Measurements from ENCODE around the gene OVOL2. TPM values are rescaled to one million over a fixed set of nuclear protein-coding genes. Genes with fewer than 3 reads are reported as not detected.

OVOL2 gene
- total and polyA plus RNA-seq, 10 of the 15 experiments (the other 5 are each of a cell fraction or from before 2014, with no cell fraction given): not detected

- 0% methylated on average over 5 of the region's 5 CpGs for WGBS (ENCODE audit: insufficient coverage, insufficient replicate concordance, low lambda C conversion rate, missing lambda C conversion rate)
- no peak for ATAC-seq
- in situ Hi-C loops (cut with MboI): no loop called here
- BruUV-seq (replicated peaks): no TSS peak
- Histone ChIP-seq H3K4me2 (ENCODE audit: control insufficient read depth, insufficient read depth) (no peak overlapping the region), H4K20me1 (ENCODE audit: control insufficient read depth, insufficient read depth) (no peaks in the 10 kb centered on the region), H3K36me3 (ENCODE audit: control insufficient read depth in 2 of 2, insufficient read depth in 2 of 2, low read length in 1 of 2) (no peaks in the 10 kb centered on the region), H3K4me3 (no peak overlapping the region), H3K9ac (ENCODE audit: control insufficient read depth, insufficient read depth, low read length) (no peak overlapping the region), H3K27ac (ENCODE audit: control insufficient read depth, insufficient read depth) (no peak overlapping the region), H3K9me3 (replicated peaks; ENCODE audit: control insufficient read depth, insufficient read depth, low read length) (no peaks in the 10 kb centered on the region), H3K4me1 (ENCODE audit: control insufficient read depth, insufficient read depth, low read length) (no peaks in the 10 kb centered on the region), H2AFZ (ENCODE audit: control insufficient read depth, low read depth, low read length) (no peak overlapping the region), H3K27me3 (replicated peaks in 1 of 2; ENCODE audit: control insufficient read depth in 2 of 2, insufficient read depth in 2 of 2, low read length in 1 of 2) (peaks cover 0 to 1% of the 10 kb centered on the region in 2 experiments; a peak in 2 of 4 replicates), H3K79me2 (ENCODE audit: control insufficient read depth, insufficient read depth, low read length) (no peaks in the 10 kb centered on the region)
- no peak for DNase-seq (ENCODE audit: low read depth, low spot score)
- SMC1A ChIA-PET (ENCODE audit: uncharacterized antibody, unreplicated experiment): no interaction called here
- CTCF ChIA-PET: no interaction called here
- no peak for FAIRE-seq
- RAD21 ChIA-PET (ENCODE audit: unreplicated experiment): no interaction called here
- TF ChIP-seq CHD2 (IDR thresholded peaks at IDR 0.05; ENCODE audit: borderline replicate concordance, low read depth, low read length) (no peak), YBX1 (IDR thresholded peaks at IDR 0.05) (no peak), SRF (IDR thresholded peaks at IDR 0.05; ENCODE audit: low read depth in 2 of 2, low read length in 2 of 2) (no peak), CREM (IDR thresholded peaks at IDR 0.05; ENCODE audit: low read depth) (no peak), E4F1 (IDR thresholded peaks at IDR 0.05; ENCODE audit: borderline replicate concordance, partially characterized antibody) (no peak), POU2F2 (IDR thresholded peaks at IDR 0.05; ENCODE audit: borderline replicate concordance, low read depth, low read length) (no peak), ATF2 (IDR thresholded peaks at IDR 0.05; ENCODE audit: low read length) (no peak), IKZF2 (IDR thresholded peaks at IDR 0.05) (no peak), MYC (IDR thresholded peaks at IDR 0.05; ENCODE audit: insufficient read depth, insufficient read length, insufficient replicate concordance, low read length, severe bottlenecking) (no peak), CEBPZ (IDR thresholded peaks at IDR 0.05; ENCODE audit: low read depth, low read length) (no peak), BCL11A (IDR thresholded peaks at IDR 0.05; ENCODE audit: low read depth, low read length) (no peak), TBL1XR1 (IDR thresholded peaks at IDR 0.05; ENCODE audit: low read depth, low read length) (no peak), SKIL (IDR thresholded peaks at IDR 0.05; ENCODE audit: low read depth, poor library complexity, severe bottlenecking) (no peak), HDGF (IDR thresholded peaks at IDR 0.05) (no peak), KLF5 (IDR thresholded peaks at IDR 0.05; ENCODE audit: partially characterized antibody) (no peak), PAX8 (IDR thresholded peaks at IDR 0.05) (no peak), NFYB (IDR thresholded peaks at IDR 0.05; ENCODE audit: insufficient read depth, low read depth, low read length) (no peak)
- intact Hi-C loops (cut with micrococcal nuclease; ENCODE audit: unreplicated experiment): no loop called here
- POLR2A ChIA-PET: no interaction called here
Observed at GRCh38 chr20:18034039-18034438, 23.7 kb downstream of the OVOL2 start.
